Testis (tissue), 2 donors: ENCODE data around the gene PLP1.

Source experiments
- CTCF ChIP-seq, 3 experiments: fragments of 450-650 bp in 2 of 3; fragments of 200-600 bp in 1 of 3; sonication (generic) in 1 of 3; IDR thresholded peaks; one replicate each; pipeline ENCODE4 v1.5.1; 2016 to 2019; ENCODE audit warnings: antibody characterized with exemption in 3 of 3, mild to moderate bottlenecking in 2 of 3, moderate library complexity in 1 of 3
- POLR2A ChIP-seq: fragments of 450-650 bp; IDR thresholded peaks from one replicate; pipeline ENCODE4 v1.6.1; 2017; ENCODE audit warnings: antibody characterized with exemption, mild to moderate bottlenecking, moderate library complexity

DNA sequence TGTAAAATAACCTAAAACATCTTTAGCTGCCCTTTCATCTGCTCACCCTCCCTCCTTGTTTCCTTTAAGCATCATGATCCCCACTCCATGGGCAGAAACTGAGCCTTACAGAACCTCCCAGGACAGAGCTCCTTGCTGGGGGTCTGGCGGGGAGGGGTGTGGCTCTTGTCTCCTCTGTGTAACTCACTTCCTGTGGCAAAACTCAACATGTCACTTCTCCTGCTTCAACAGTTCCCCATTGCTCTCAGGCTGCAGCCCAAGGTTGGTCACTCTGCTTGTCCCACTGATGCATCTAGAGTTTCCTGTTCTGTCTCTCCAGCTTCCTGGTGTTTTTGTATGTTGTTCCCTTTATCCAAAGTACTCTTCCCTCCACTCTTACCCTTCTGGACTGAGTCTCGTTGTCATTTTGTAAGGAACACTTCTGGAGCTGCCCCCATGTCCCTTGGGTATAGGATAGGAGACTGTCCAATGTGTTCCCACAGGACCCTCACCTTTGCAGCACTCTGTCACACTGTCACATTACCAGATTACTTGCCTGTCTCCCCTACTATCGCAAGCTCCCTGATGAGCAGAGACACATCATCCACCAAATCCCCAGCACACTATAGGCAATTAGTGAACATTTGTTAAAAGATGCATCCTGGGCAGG, 46.4 kb upstream of the PLP1 start:
- TF ChIP-seq POLR2A (no peak), CTCF (IDR thresholded peaks at IDR 0.05) (no peak)
